MM.1S (cell line): ENCODE data around the gene CBFA2T3.

Source experiments
- EZH2 ChIP-seq: fragments of 300-600 bp; sonication (generic); optimal IDR thresholded peaks from 2 replicates; pipeline ENCODE3; 2017; ENCODE audit warnings: low read depth, mild to moderate bottlenecking, antibody characterized with exemption, low read length, mixed read lengths
- EZH2phosphoT487 ChIP-seq: fragments of 300-600 bp; sonication (generic); IDR thresholded peaks from 2 replicates; pipeline ENCODE4 v1.6.1; 2018; ENCODE audit warnings: antibody characterized with exemption, low read length
- TF ChIP-seq, protein P1 (sequence below): fragments of 300-600 bp; sonication (generic); IDR thresholded peaks from 2 replicates; pipeline ENCODE4 v1.5.1; 2016; ENCODE audit warnings: antibody characterized with exemption, low read length, mixed read lengths

DNA sequence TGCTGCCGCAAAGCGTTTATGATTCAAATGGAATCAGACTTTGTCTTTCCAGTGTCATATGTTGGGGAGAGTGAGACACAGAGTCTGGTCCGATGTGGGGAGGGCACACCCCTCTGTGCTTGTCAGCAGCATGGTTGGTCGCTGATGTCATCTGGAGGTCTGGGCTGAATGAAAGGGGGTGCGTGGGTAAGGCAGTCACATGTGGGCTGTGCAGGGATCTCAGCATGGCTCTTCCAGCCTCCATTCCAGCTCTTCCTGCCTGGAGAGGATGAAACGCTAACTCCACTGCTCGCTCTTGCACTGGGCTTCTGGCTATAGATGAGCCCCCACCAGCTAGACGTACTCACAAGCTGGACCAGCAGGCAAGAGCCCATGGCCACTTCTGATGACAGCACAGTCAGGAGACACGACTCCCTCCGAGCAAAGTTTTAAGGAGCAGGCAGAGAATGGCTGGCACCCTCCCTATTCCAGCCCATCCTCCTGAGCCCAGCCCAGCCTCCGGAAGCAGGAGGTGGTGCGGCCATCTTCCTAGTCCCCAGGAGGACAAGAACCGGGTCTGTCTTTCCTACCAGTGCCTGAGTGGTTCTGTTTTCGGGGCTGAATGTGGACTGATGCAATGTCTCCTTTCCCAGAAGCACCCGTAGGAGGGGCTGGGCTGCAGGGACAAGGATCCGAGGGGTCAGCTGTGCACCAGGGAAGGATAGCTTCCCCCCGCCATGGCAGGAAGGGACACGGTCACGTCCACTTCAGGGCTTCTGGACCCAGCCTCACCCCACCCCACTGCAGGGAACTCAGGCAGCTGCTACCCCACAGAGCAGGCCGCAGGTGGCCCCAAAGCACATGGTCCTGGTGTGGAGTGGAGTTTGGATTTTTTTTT, 41.5 kb upstream of the CBFA2T3 start:
- TF ChIP-seq EZH2 (no peak), EZH2phosphoT487 (no peak)
- TF ChIP-seq, protein P1, sequence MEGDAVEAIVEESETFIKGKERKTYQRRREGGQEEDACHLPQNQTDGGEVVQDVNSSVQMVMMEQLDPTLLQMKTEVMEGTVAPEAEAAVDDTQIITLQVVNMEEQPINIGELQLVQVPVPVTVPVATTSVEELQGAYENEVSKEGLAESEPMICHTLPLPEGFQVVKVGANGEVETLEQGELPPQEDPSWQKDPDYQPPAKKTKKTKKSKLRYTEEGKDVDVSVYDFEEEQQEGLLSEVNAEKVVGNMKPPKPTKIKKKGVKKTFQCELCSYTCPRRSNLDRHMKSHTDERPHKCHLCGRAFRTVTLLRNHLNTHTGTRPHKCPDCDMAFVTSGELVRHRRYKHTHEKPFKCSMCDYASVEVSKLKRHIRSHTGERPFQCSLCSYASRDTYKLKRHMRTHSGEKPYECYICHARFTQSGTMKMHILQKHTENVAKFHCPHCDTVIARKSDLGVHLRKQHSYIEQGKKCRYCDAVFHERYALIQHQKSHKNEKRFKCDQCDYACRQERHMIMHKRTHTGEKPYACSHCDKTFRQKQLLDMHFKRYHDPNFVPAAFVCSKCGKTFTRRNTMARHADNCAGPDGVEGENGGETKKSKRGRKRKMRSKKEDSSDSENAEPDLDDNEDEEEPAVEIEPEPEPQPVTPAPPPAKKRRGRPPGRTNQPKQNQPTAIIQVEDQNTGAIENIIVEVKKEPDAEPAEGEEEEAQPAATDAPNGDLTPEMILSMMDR, result no peak
